Muscle of back (tissue), 11 donors: ENCODE data around the gene TTC23L. TPM values are rescaled to one million over a fixed set of nuclear protein-coding genes. Genes with fewer than 3 reads are reported as not detected.
"Not testable (repeated sequence)": the region's sequence is repeated elsewhere in the genome, so short reads cannot be mapped to it uniquely, and the experiment has no call there.

Source experiments
- DNase-seq, 3 donors: peaks; one replicate each; pipeline versions ENCODE4 v3.0.0 to v3.0.0-alpha.2; 2013
- polyA plus RNA-seq, 10 donors: library from polyadenylated mRNA; unstranded; fragments of 120-200 nt; gene quantifications; one replicate each; pipeline ENCODE4 v1.2.1, GENCODE V29; 2013; ENCODE audit not compliant: insufficient read length in 10 of 10

TTC23L gene
- polyA plus RNA-seq, 10 donors: 0.11 to 0.59 (median 0.30) TPM; not detected in 1

- no peak for DNase-seq
These were observed 79.1 kb downstream of the TTC23L start for GRCh38 chr5:34918025-34918424.

GRCh38 chr5:34919077-34919476 is 80.1 kb downstream of the TTC23L start:
- DNase-seq: no peak

DNA sequence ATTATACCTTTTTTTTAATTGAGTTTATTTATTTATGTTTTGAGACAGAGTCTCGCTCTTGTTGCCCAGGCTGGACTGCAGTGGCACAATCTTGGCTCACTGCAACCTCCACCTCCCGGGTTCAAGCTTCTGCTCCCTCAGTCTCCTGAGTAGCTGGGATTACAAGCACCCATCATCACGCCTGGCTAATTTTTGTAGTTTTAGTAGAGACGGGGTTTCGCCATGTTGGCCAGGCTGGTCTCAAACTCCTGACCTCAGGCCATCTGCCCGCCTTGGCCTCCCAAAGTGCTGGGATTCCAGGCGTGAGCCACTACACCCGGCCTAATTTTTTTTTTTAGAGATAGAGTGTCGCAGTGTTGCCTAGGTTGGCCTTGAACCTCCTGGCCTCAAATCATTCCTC is 84.3 kb downstream of the TTC23L start:
- DNase-seq: not testable (repeated sequence)

DNA sequence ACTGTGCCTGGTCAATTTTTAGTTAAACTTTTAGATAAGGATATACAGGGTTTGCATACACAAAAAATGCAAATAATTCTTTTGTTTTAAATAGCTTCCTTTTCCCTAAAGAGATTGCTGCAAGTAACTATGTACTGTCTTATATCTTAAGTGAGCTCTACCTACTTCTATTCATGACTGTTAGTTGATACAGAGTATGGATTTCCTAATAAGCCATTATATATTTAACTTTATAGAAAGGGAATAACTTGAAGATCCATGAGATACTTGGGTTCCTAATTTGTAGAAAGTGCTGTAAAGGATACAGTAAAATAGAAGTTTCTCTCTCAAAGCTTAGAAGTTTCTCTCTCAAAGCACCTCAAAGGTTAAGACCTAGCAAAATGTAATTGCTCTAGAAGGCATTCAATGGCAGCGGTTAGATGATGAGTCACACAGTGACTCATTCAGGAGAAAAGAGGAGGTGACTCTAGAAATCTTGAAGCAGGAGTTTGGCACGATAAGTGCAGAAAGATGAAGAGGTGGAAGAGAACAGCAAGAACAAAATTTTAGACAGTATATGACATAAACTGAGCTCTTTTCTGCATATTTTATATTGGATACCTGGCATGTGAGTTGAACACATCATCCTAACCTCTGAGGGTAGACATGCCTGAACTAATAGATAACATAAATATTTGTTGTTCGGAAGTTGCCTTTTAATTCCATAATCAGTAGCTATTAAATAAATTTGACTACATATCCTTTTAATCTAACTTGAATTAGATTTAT is 84.9 kb downstream of the TTC23L start:
- peak in 1 of 3 donors; percentile 62 for DNase-seq

GRCh38 chr5:34924462-34924765 is 85.5 kb downstream of the TTC23L start:
- DNase-seq: no peak

DNA sequence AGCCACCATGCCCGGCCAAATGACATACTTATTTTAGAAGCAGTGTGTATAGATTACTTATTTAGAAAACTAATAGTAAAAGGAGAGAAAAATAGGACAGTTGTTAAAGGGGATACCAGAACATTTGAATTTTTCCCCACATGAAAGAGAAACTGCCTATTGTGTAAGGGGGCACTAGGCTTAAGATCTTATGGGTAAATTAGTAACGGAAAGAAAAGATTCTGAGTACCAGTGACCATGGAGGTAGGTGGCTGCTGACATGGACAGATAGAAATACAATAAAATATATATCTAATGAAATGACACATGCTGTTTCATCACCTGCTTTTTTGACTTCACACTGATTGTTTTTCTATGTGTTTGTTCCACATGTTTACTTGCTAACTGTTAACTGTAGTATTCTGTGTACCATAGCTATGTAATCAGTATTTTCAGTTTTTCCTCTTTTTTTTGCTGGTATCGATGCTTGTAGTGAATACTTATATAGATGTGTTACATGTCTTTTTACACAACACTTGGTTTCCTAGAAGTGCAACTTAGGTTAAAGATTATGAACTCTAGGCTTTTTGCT is 87.4 kb downstream of the TTC23L start:
- no peak for DNase-seq

DNA sequence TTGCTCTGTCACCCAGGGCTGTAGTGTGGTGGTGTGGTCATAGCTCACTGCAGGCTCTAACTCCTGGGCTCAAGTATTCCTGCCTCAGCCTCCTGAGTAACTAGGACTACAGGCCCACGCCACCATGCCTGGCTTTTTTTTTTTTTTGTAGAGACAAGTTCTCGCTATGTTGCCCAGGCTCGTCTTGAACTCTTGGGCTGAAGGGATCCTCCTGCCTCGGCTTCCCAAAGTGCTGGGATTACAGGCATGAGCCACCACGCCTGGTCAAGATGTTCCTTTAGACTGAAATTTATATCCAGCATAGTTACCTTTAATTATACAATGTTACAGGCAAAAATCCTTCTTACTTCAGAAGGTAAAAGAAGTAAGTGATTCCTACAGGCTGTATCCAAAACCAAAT is 88.8 kb downstream of the TTC23L start:
- DNase-seq: no peak

GRCh38 chr5:34928267-34928666 is 89.3 kb downstream of the TTC23L start:
- no peak for DNase-seq

- DNase-seq: peak; percentile 98 to 99 (median 98)
These were observed 90.3 kb downstream of the TTC23L start, which contains the start of gene DNAJC21 for GRCh38 chr5:34929134-34929719. DNAJC21 (plus strand) TSS chr5:34929559; CDS start chr5:34929820, 261 bp downstream.

- peak; percentile 74 to 94 (median 90) for DNase-seq
These were observed 90.9 kb downstream of the TTC23L start for GRCh38 chr5:34929720-34930461.

DNA sequence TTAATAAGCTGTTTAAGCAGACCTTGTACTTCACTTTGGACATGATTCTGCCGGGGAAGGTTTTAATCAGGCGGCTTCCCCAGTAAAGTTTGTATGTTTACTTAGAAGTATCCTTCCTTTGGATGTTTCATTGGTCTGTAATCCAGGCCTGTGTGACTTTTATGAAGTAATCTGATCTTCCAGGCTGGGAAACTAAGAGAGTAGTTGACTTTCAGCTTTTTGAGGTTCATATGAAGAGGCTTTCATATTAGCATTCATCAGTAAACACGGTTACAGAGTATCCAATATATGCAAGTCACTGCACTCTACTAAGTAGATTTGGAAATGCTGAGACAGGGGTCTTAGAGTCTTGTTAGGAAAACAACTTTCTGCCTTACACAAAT is 91.5 kb downstream of the TTC23L start:
- DNase-seq: peak in 1 of 3 donors; percentile 5

GRCh38 chr5:34930870-34931269 is 91.9 kb downstream of the TTC23L start:
- DNase-seq: no peak

DNA sequence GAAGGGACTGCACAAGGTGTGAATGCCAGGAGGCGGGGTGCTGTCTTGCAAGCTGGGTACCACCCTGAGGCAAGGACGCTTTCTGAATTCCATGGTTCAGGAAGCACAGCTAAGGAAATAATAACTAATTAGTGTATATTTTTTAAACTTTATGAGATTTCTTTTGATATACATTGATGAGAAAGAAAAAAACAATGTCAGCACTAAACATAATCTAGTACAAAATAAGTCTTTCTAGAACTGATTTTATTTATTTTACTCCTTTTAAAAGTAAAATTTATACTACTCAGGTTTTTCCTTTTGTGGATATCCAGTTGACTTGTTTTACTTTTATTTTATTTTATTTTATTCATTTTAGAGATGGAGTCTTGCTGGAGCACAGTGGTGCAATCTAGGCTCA is 94.0 kb downstream of the TTC23L start:
- DNase-seq: no peak

- DNase-seq: no peak
These were observed 103.0 kb downstream of the TTC23L start for GRCh38 chr5:34941936-34942335.

DNA sequence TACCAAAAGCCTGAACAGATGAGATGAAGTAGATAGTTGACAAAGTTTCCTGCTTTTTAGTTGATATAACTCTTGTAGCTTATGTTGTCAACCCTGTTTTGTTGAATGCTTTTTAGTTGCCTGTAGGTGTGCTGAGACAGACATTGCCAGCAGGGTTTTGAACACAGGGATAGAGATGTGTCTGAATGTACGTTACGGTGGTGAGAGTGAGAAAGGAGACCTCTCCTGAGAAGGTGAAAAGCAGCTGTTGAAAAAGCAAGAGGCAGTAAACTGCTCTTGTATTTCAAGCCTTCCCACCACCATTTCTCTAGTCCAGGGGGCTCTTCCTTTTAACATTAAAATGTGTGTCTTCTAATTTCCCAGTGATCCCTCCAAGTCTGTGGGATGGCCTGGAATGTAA is 105.1 kb downstream of the TTC23L start:
- DNase-seq: no peak

DNA sequence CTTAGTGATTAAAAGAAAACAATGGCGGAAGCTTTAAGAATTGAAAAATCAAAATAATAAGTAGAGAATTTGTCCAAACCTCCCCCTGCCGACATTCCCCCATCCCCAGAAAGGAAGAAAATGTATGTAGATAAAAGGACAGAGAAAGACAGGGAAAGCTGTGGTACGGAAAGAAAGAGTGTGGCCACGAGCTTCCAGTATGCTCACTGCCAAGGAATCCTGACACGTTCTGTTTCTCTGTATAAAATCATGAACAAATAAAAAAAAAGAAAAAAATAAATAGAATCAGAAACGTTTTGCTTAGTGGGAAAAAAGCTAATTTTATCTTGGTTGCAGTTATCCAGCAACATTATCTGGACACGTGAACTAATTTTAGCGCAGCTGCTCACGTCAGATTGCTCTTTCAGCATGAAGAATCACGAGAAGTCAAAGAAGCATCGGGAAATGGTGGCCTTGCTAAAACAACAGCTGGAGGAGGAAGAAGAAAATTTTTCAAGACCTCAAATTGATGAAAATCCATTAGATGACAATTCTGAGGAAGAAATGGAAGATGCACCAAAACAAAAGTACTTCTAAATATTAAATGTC is 105.6 kb downstream of the TTC23L start:
- no peak for DNase-seq

Other genes starting within 250 kb of the TTC23L start
- 10 to 100 TPM; 25.5 to 45.3 (median 30.4) TPM for gene RAI14, start 182.8 kb upstream of the TTC23L start, polyA plus RNA-seq
- gene RAD1, start 76.3 kb downstream of the TTC23L start, polyA plus RNA-seq: 10 to 100 TPM; 20.2 to 27.2 (median 24.5) TPM
- 10 to 100 TPM; 30.3 to 39.2 (median 35.1) TPM for gene BRIX1, start 76.5 kb downstream of the TTC23L start, polyA plus RNA-seq
- gene DNAJC21, start 90.4 kb downstream of the TTC23L start, polyA plus RNA-seq: 10 to 100 TPM; 38.6 to 55.1 (median 47.9) TPM
- gene AGXT2, start 208.8 kb downstream of the TTC23L start, polyA plus RNA-seq: not detected